ENCODE results near the gene PIGK.

The PIGK gene

DNA sequence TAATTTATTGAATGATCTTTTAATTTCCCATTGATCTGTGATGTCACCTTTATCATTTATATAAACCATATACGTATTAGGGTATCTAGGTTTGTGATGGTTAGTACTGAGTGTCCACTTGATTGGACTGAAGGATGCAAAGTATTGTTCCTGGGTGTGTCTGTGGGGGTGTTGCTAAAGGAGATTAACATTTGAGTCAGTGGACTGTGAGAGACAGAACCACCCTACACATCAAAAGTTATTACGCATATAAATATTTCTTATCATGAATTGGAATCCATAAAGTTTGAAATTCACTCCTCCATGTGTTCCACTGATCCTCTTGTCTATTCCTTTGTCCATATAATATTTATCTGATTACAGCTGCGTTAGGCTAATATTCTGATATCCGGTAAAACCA lies 100.5 kb downstream of the PIGK start:
- Histone ChIP-seq H3K4me1 (ENCODE audit: insufficient read depth, low read length) (no peaks in the 10 kb centered on the region), H3K79me2 (ENCODE audit: insufficient read depth, low read length) (no peaks in the 10 kb centered on the region), H3K36me3 (ENCODE audit: insufficient read depth, low read length) (0 out of 2 replicates have a peak, but pooled peaks cover 2% of the 10 kb centered on the region), H3K9ac (ENCODE audit: low read depth, low read length) (no peak overlapping the region), H2AFZ (ENCODE audit: low read depth, low read length) (no peak overlapping the region), H3K4me2 (ENCODE audit: insufficient read depth, low read length) (no peak overlapping the region), H4K20me1 (ENCODE audit: insufficient read depth, low read length) (no peaks in the 10 kb centered on the region), H3K27me3 (ENCODE audit: insufficient read depth, low read length, poor library complexity) (no peaks in the 10 kb centered on the region), H3K27ac (ENCODE audit: low read length) (no peak overlapping the region), H3K4me3 (ENCODE audit: low read depth in 1 of 2, low read length in 2 of 2) (no peak overlapping the region), H3K9me3 (ENCODE audit: insufficient read depth, low read length, severe bottlenecking) (no peaks in the 10 kb centered on the region)
- TF ChIP-seq, protein P1, sequence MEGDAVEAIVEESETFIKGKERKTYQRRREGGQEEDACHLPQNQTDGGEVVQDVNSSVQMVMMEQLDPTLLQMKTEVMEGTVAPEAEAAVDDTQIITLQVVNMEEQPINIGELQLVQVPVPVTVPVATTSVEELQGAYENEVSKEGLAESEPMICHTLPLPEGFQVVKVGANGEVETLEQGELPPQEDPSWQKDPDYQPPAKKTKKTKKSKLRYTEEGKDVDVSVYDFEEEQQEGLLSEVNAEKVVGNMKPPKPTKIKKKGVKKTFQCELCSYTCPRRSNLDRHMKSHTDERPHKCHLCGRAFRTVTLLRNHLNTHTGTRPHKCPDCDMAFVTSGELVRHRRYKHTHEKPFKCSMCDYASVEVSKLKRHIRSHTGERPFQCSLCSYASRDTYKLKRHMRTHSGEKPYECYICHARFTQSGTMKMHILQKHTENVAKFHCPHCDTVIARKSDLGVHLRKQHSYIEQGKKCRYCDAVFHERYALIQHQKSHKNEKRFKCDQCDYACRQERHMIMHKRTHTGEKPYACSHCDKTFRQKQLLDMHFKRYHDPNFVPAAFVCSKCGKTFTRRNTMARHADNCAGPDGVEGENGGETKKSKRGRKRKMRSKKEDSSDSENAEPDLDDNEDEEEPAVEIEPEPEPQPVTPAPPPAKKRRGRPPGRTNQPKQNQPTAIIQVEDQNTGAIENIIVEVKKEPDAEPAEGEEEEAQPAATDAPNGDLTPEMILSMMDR (IDR thresholded peaks at IDR 0.05; ENCODE audit: borderline replicate concordance, extremely low read depth, low read length, poor library complexity, severe bottlenecking), result no peak
- TF ChIP-seq EZH2 (IDR thresholded peaks at IDR 0.05; ENCODE audit: borderline replicate concordance, low read depth, low read length, severe bottlenecking), result no peak
- DNase-seq, result no peak
- ATAC-seq (ENCODE audit: insufficient read depth, low read depth), result no peak

DNA sequence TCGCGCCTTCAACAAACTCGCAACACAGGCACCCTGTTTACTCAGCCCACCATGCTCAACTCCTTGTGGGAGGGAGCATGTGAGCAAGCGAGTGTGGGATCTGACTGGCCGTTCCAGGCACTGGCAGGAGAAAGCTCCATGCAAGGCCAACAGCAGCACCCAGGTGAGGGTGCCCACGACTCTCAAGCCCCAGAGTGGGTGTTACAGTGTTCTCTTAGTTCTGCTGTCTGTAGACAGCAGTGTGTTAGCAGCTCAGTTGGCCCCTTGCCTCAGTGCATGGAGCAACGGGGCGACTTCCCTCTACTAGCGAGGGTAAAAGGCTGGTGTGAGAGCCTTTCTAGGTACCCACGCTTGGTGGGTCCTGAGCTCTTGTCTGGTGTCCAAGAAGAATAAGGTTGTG lies 114.6 kb downstream of the PIGK start:
- H3K27ac ChIP-seq (ENCODE audit: low read length), result no peak overlapping the region
- H3K36me3 ChIP-seq (ENCODE audit: insufficient read depth, low read length), result no peaks in the 10 kb centered on the region

DNA sequence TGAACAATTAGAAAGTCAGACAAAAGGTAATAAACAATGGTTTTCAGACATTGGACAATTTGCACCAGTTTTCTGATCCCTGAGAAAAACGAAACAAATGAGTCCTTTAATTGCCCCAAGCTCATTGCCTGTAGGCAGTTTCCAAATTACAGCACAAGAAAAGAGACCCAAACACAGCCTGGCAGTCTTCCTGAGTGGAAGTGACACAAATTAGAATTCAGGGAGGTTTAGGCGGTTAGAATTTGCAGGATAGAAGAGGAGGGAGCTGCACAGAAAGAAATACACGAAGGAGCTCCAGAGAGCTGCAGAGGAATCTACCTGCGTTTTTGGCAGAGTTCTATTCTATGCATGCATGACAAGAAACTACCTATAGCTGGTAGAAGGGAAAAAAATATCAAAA lies 115.7 kb downstream of the PIGK start:
- no peak overlapping the region for H3K27ac ChIP-seq (ENCODE audit: low read length)
- no peaks in the 10 kb centered on the region for H3K36me3 ChIP-seq (ENCODE audit: insufficient read depth, low read length)
- H2AFZ ChIP-seq (ENCODE audit: low read depth, low read length), result no peak overlapping the region
- no peaks in the 10 kb centered on the region for H3K79me2 ChIP-seq (ENCODE audit: insufficient read depth, low read length)
- no peaks in the 10 kb centered on the region for H3K9me3 ChIP-seq (ENCODE audit: insufficient read depth, low read length, severe bottlenecking)
- no peaks in the 10 kb centered on the region for H3K27me3 ChIP-seq (ENCODE audit: insufficient read depth, low read length, poor library complexity)
- no peak overlapping the region for H3K9ac ChIP-seq (ENCODE audit: low read depth, low read length)
- ATAC-seq (ENCODE audit: insufficient read depth, low read depth) (no peak), DNase-seq (no peak)
- TF ChIP-seq EZH2 (IDR thresholded peaks at IDR 0.05; ENCODE audit: borderline replicate concordance, low read depth, low read length, severe bottlenecking), result no peak
- TF ChIP-seq, protein P1 (IDR thresholded peaks at IDR 0.05; ENCODE audit: borderline replicate concordance, extremely low read depth, low read length, poor library complexity, severe bottlenecking), result no peak
- H4K20me1 ChIP-seq (ENCODE audit: insufficient read depth, low read length), result no peaks in the 10 kb centered on the region
- no peaks in the 10 kb centered on the region for H3K4me1 ChIP-seq (ENCODE audit: insufficient read depth, low read length)
- no peak overlapping the region for H3K4me3 ChIP-seq (ENCODE audit: low read depth in 1 of 2, low read length in 2 of 2)
- no peak overlapping the region for H3K4me2 ChIP-seq (ENCODE audit: insufficient read depth, low read length)

More for the DNA sequence above, 114.6 kb downstream of the PIGK start:
- DNase-seq (no peak), ATAC-seq (ENCODE audit: insufficient read depth, low read depth) (no peak)
- Histone ChIP-seq H3K9ac (ENCODE audit: low read depth, low read length) (no peak overlapping the region), H3K4me3 (ENCODE audit: low read depth in 1 of 2, low read length in 2 of 2) (no peak overlapping the region), H3K4me2 (ENCODE audit: insufficient read depth, low read length) (no peak overlapping the region), H3K9me3 (ENCODE audit: insufficient read depth, low read length, severe bottlenecking) (no peaks in the 10 kb centered on the region), H3K79me2 (ENCODE audit: insufficient read depth, low read length) (no peaks in the 10 kb centered on the region), H4K20me1 (ENCODE audit: insufficient read depth, low read length) (no peaks in the 10 kb centered on the region), H3K27me3 (ENCODE audit: insufficient read depth, low read length, poor library complexity) (no peaks in the 10 kb centered on the region), H3K4me1 (ENCODE audit: insufficient read depth, low read length) (no peaks in the 10 kb centered on the region), H2AFZ (ENCODE audit: low read depth, low read length) (no peak overlapping the region)
- TF ChIP-seq EZH2 (IDR thresholded peaks at IDR 0.05; ENCODE audit: borderline replicate concordance, low read depth, low read length, severe bottlenecking), result no peak
- TF ChIP-seq, protein P1 (IDR thresholded peaks at IDR 0.05; ENCODE audit: borderline replicate concordance, extremely low read depth, low read length, poor library complexity, severe bottlenecking), result no peak

DNA sequence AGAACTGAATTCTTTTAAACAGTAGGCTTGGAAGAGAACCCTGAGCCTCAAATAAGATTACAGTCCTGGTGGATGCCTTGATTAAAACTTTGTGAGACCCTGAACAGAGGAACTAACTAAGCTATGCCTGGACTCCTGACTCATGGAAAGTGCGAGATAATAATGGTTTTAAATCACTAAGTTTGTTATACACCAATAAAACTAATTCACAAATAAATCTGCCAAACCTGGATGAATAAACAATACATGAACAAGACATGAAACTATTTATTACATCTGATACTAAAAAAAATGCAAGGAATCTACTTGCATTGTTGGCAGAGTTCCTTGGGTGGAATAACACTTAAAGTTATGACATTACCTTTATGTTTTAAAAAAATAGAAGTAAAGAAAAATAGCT lies 118.4 kb downstream of the PIGK start:
- Histone ChIP-seq H3K9ac (ENCODE audit: low read depth, low read length) (no peak overlapping the region), H3K4me2 (ENCODE audit: insufficient read depth, low read length) (no peak overlapping the region), H4K20me1 (ENCODE audit: insufficient read depth, low read length) (no peaks in the 10 kb centered on the region), H3K27ac (ENCODE audit: low read length) (no peak overlapping the region), H3K36me3 (ENCODE audit: insufficient read depth, low read length) (no peaks in the 10 kb centered on the region), H2AFZ (ENCODE audit: low read depth, low read length) (no peak overlapping the region), H3K79me2 (ENCODE audit: insufficient read depth, low read length) (no peaks in the 10 kb centered on the region), H3K4me1 (ENCODE audit: insufficient read depth, low read length) (no peaks in the 10 kb centered on the region), H3K27me3 (ENCODE audit: insufficient read depth, low read length, poor library complexity) (no peaks in the 10 kb centered on the region), H3K4me3 (ENCODE audit: low read depth in 1 of 2, low read length in 2 of 2) (no peak overlapping the region), H3K9me3 (ENCODE audit: insufficient read depth, low read length, severe bottlenecking) (no peaks in the 10 kb centered on the region)
- no peak for TF ChIP-seq EZH2 (IDR thresholded peaks at IDR 0.05; ENCODE audit: borderline replicate concordance, low read depth, low read length, severe bottlenecking)
- TF ChIP-seq, protein P1 (IDR thresholded peaks at IDR 0.05; ENCODE audit: borderline replicate concordance, extremely low read depth, low read length, poor library complexity, severe bottlenecking), result no peak
- DNase-seq, result no peak
- ATAC-seq (ENCODE audit: insufficient read depth, low read depth), result no peak
